LNCaP clone FGC (cell line): ENCODE measurements around the gene ARMC9.

ENCODE experiments used
- DNase-seq: peaks from one replicate; pipeline ENCODE4 v3.0.0-alpha.2; 2011; ENCODE audit warnings: low read depth
- H3K4me3 ChIP-seq: 2 replicates; pipeline ENCODE4 v1.5.1; 2011; ENCODE audit warnings: mild to moderate bottlenecking, low read depth, low read length, control low read depth
- TF ChIP-seq, protein P1 (sequence below): IDR thresholded peaks from 2 replicates; pipeline ENCODE4 v1.5.1; 2012; ENCODE audit warnings: mild to moderate bottlenecking; ENCODE audit not compliant: control insufficient read depth, insufficient read depth; ENCODE audit errors: extremely low read depth

ARMC9 gene

DNA sequence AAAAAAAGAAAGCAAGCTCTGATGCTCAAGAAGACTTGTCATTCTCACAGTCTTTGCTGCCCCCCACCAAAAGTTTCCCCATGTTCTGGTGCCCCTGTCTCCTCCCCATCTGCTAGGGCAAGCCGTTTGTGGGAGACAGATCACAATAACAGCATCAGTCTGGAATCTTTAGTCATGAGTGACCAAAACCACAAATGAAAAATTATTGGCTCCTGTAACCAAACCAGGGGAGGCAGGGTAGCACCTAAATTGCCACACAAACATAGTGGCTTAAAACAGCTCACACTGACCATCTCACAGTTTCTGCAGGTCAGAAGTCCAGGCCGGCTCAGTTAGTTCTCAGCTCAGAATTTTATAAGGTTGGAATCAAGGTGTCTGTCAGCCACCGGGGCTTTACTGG lies 188.0 kb downstream of the ARMC9 start:
- H3K4me3 ChIP-seq = no peak overlapping the region
- TF ChIP-seq, protein P1, sequence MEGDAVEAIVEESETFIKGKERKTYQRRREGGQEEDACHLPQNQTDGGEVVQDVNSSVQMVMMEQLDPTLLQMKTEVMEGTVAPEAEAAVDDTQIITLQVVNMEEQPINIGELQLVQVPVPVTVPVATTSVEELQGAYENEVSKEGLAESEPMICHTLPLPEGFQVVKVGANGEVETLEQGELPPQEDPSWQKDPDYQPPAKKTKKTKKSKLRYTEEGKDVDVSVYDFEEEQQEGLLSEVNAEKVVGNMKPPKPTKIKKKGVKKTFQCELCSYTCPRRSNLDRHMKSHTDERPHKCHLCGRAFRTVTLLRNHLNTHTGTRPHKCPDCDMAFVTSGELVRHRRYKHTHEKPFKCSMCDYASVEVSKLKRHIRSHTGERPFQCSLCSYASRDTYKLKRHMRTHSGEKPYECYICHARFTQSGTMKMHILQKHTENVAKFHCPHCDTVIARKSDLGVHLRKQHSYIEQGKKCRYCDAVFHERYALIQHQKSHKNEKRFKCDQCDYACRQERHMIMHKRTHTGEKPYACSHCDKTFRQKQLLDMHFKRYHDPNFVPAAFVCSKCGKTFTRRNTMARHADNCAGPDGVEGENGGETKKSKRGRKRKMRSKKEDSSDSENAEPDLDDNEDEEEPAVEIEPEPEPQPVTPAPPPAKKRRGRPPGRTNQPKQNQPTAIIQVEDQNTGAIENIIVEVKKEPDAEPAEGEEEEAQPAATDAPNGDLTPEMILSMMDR = no peak
- no peak for DNase-seq

DNA sequence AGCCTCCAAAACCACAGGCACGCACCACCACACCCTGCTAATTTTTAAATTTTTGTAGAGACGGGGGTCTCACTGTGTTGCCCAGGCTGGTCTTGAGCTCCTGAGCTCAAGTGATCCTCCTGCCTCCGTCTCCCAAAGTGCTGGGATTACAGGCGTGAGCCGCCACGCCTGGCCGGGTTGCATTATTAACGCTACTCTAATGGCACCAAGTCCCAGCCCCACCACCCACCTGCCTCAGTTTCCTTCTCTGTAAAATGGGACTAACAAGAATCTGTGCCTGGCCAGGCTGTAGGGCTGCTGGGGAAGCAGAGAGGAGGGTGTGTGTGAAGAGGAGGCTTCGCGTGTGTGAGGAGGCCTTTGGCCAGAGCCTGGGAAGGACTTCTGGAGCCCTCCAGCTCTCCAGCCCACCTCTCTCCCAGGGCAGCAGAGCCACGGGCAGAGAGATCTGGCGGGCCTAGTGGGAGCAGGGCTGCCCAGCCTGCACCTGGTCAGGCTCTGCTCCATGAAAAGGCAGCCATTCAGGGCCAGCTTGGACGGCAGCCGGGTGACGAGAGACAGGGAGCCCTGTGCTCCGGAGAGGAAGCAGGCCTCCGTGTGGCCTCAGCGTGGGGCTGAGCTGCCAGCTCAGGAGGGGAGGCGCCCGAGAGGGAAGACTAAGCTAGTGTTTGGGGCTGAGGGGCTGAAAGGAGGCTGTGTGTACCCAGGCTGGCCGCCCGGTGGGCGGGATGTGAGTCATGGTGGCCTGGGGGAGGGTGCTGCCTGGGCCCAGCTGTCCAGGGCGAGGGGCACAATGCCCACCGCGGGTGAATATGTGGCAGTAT lies 189.7 kb downstream of the ARMC9 start:
- no peak for DNase-seq
- TF ChIP-seq, protein P1 = no peak
- no peak overlapping the region for H3K4me3 ChIP-seq

DNA sequence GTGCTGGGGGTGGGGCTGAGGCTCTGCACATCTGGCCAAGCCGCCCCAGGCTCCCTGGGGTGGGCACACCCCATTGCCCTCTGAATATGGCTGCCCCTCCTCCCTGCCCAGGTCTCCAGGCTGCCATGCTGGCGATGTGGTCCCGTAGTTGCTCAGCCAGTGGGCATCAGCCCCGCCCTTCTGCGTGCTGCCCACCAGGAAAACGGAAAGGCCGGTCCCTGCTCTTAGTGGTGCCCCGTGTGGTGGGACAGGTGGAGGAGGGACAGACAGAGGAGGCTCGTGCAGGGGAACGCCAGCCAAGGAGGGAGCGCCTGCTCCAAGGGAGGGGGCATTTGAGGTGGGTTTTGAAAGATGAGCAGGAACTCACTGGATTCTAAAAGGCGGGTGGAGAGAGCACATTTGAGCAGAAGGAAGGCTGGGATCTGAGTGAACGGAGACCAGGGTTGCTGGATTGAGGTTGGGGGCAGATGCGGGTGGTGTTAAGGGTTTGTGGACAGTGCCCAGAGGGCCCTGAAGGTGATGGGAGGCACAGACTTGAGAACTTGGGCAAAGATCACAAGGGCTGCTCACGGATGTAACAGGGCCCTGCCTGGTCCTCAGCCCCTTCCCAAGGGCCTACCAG lies 190.4 kb downstream of the ARMC9 start:
- no peak for DNase-seq
- TF ChIP-seq, protein P1 = no peak
- H3K4me3 ChIP-seq = no peak overlapping the region

DNA sequence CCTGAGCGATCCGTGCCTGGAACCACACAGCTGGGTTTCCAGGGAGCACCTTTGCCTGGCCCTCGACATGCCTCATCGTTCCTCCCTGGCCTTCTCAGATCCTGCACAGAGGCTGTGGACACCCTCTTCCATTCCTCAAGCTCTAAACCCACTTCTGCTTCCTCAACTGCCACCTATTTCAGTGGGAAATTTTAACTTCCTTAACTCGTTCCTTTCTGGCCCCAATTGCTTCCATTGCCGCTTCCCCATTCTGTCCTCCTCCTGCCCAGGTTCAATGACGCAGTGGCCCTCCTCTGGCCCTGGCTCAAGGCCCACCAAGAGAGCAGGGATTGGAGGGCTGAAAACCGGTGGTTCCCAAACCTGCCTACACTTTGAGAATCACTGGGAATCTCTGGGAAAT lies 192.2 kb downstream of the ARMC9 start:
- TF ChIP-seq, protein P1 = no peak
- DNase-seq = no peak
- H3K4me3 ChIP-seq = no peak overlapping the region

DNA sequence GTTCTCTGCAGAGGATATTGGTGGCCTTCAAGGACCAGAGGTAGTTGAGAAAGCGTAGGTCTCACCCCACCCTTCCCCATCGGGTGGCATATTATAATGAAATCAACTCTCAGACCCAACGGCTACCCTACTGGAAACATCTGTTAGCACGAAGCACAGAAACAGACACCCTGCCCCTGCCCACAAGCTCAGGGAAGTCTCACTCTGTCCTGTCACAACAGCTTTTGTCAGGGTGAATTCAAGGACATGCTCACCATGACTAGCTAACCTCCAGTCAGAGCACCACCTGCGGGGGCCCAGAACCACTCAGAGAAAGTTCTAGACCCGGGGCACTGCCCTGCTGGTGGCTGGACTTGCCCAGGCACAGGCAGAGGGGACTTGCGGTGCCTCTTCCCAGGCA lies 193.6 kb downstream of the ARMC9 start:
- H3K4me3 ChIP-seq = no peak overlapping the region
- DNase-seq = no peak
- TF ChIP-seq, protein P1 = no peak

DNA sequence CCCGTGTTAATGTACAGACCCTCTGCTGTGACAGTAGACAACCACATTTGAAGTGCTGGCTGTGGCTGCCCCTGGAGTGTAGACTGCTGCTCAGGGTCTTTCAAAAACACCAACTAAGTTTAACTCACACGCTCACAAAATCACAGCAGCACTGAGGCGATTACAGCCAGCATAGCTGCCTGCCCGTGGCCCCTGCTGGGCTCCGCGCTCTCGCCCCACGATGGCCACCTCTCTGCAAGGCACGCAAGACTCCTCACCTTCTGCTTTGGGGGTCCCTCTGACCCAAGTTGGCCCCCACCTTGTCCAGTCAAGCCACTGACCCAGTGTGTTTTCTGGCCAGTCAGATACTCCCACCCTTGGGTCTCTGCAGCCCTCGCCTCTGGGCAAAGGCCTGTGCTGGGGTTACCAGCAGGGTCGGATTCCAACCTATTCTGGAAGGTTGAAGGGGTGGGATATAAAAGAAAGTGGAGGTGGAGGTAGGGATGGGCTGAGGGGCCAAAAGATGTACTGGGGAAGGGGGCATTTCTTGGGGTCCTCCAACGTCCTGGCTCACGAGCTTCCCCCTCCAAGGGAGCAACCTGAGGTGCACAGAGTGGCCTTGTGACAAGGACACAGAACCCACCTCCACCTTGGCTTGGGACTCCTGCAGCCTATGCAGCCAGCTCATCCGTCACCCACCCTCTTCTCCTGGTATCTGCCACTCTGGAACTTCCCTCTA lies 194.2 kb downstream of the ARMC9 start:
- TF ChIP-seq, protein P1 = no peak
- no peak overlapping the region for H3K4me3 ChIP-seq
- no peak for DNase-seq
